H9 (cell line): ENCODE measurements around the gene IQSEC1. TPM values are rescaled to one million over a fixed set of nuclear protein-coding genes. Genes with fewer than 3 reads are reported as not detected.

Experiments
- DNase-seq: peaks from one replicate; pipeline ENCODE4 v3.0.0-alpha.2; 2017
- H2AFZ ChIP-seq: one replicate; pipeline ENCODE4 v1.6.1; 2013; ENCODE audit warnings: mild to moderate bottlenecking, low read length, control low read depth, moderate library complexity
- H2AK5ac ChIP-seq: 2 replicates; pipeline ENCODE4 v1.6.1; 2013; ENCODE audit warnings: low read length, control low read depth, mixed read lengths; ENCODE audit not compliant: insufficient read length
- H2BK120ac ChIP-seq: one replicate; pipeline ENCODE4 v1.6.1; 2013; ENCODE audit warnings: low read depth, mild to moderate bottlenecking, low read length, control low read depth, inconsistent platforms; ENCODE audit not compliant: poor library complexity, severe bottlenecking
- H2BK12ac ChIP-seq: 2 replicates; pipeline ENCODE4 v1.6.1; 2013; ENCODE audit warnings: low read length, control low read depth, mixed read lengths, low read depth; ENCODE audit not compliant: insufficient read length
- H2BK15ac ChIP-seq: 2 replicates; pipeline ENCODE4 v1.6.1; 2013; ENCODE audit warnings: low read depth, low read length, control low read depth
- H2BK20ac ChIP-seq: one replicate; pipeline ENCODE4 v1.6.1; 2013; ENCODE audit warnings: low read depth, mild to moderate bottlenecking, low read length, control low read depth, inconsistent platforms; ENCODE audit not compliant: poor library complexity, severe bottlenecking
- H2BK5ac ChIP-seq: 2 replicates; pipeline ENCODE4 v1.6.1; 2013; ENCODE audit warnings: low read length, control low read depth, mixed read lengths; ENCODE audit not compliant: insufficient read length
- H3K14ac ChIP-seq: 2 replicates; pipeline ENCODE4 v1.6.1; 2013; ENCODE audit warnings: low read length, control low read depth; ENCODE audit not compliant: insufficient read depth
- H3K18ac ChIP-seq: 2 replicates; pipeline ENCODE4 v1.6.1; 2013; ENCODE audit warnings: low read depth, mild to moderate bottlenecking, mixed read lengths, low read length, control low read depth; ENCODE audit not compliant: insufficient read length
- H3K23ac ChIP-seq: 2 replicates; pipeline ENCODE4 v1.6.1; 2013; ENCODE audit warnings: low read length, control low read depth, mixed read lengths, low read depth; ENCODE audit not compliant: insufficient read length
- H3K23me2 ChIP-seq: 2 replicates; pipeline ENCODE4 v1.6.1; 2013; ENCODE audit warnings: low read depth, mild to moderate bottlenecking, mixed read lengths, low read length, control low read depth; ENCODE audit not compliant: insufficient read length, poor library complexity, severe bottlenecking
- H3K27ac ChIP-seq: 2 replicates; pipeline ENCODE4 v1.5.1; 2013; ENCODE audit warnings: low read length, control low read depth, mixed read lengths, low read depth; ENCODE audit not compliant: insufficient read length
- H3K27me3 ChIP-seq: 2 replicates; pipeline ENCODE4 v1.6.1; 2013; ENCODE audit warnings: low read length, control low read depth, inconsistent platforms; ENCODE audit not compliant: insufficient read depth
- H3K4ac ChIP-seq: 2 replicates; pipeline ENCODE4 v1.6.1; 2013; ENCODE audit warnings: low read depth, mild to moderate bottlenecking, control low read depth, inconsistent platforms, low read length, moderate library complexity
- H3K4me1 ChIP-seq: 2 replicates; pipeline ENCODE4 v1.6.1; 2013; ENCODE audit warnings: low read length, control low read depth, inconsistent platforms; ENCODE audit not compliant: insufficient read depth
- H3K4me2 ChIP-seq: 2 replicates; pipeline ENCODE4 v1.6.1; 2013; ENCODE audit warnings: low read length, control low read depth, mixed read lengths; ENCODE audit not compliant: insufficient read length, insufficient read depth
- H3K56ac ChIP-seq: 2 replicates; pipeline ENCODE4 v1.6.1; 2013; ENCODE audit warnings: low read depth, mild to moderate bottlenecking, mixed read lengths, low read length, control low read depth; ENCODE audit not compliant: insufficient read length
- H3K79me1 ChIP-seq: 2 replicates; pipeline ENCODE4 v1.6.1; 2013; ENCODE audit warnings: low read depth, mild to moderate bottlenecking, moderate library complexity, low read length, control low read depth, inconsistent platforms; ENCODE audit not compliant: insufficient read depth, poor library complexity, severe bottlenecking
- H3K79me2 ChIP-seq: 2 replicates; pipeline ENCODE4 v1.6.1; 2013; ENCODE audit warnings: low read length, control low read depth, inconsistent platforms; ENCODE audit not compliant: insufficient read depth
- H3K9ac ChIP-seq: 2 replicates; pipeline ENCODE4 v1.6.1; 2013; ENCODE audit warnings: low read length, control low read depth, mixed read lengths; ENCODE audit not compliant: insufficient read length; ENCODE audit errors: extremely low read depth
- H3K9me3 ChIP-seq: one replicate; pipeline ENCODE4 v1.6.1; 2013; ENCODE audit warnings: low read depth, low read length, inconsistent platforms; ENCODE audit not compliant: control insufficient read depth
- H3T11ph ChIP-seq: one replicate; pipeline ENCODE4 v1.6.1; 2013; ENCODE audit warnings: mild to moderate bottlenecking, low read length, control low read depth, inconsistent platforms
- H4K20me1 ChIP-seq: one replicate; pipeline ENCODE4 v1.6.1; 2013; ENCODE audit not compliant: control insufficient read depth, insufficient read length, insufficient read depth
- H4K5ac ChIP-seq: 2 replicates; pipeline ENCODE4 v1.6.1; 2013; ENCODE audit warnings: low read depth, mild to moderate bottlenecking, mixed read lengths, low read length, control low read depth; ENCODE audit not compliant: insufficient read length
- H4K8ac ChIP-seq: replicated peaks from 2 replicates; pipeline ENCODE4 v1.6.1; 2013; ENCODE audit warnings: low read length, control low read depth, mixed read lengths, low read depth; ENCODE audit not compliant: insufficient read length
- H4K91ac ChIP-seq: 2 replicates; pipeline ENCODE4 v1.6.1; 2013; ENCODE audit warnings: low read depth, mild to moderate bottlenecking, moderate library complexity, mixed read lengths, low read length, control low read depth; ENCODE audit not compliant: insufficient read length
- H3K27ac Mint-ChIP-seq, 3 experiments: 2 replicates in 2 of 3; 3 replicates in 1 of 3; pipeline ENCODE4 v1.8.0; 2020 to 2021; ENCODE audit warnings: mixed read lengths in 3 of 3, mild to moderate bottlenecking in 1 of 3, moderate library complexity in 1 of 3
- H3K27me3 Mint-ChIP-seq: 2 replicates; pipeline ENCODE4 v1.8.0; 2021; ENCODE audit warnings: low read depth, mild to moderate bottlenecking, moderate library complexity, mixed read lengths
- H3K36me3 Mint-ChIP-seq, 3 experiments: 2 replicates in 2 of 3; 3 replicates in 1 of 3; pipeline ENCODE4 v1.8.0; 2020 to 2021; ENCODE audit warnings: low read depth in 3 of 3, mixed read lengths in 3 of 3; ENCODE audit not compliant: insufficient read depth in 1 of 3
- H3K4me1 Mint-ChIP-seq, 2 experiments: 2 replicates each; pipeline ENCODE4 v1.8.0; 2020; ENCODE audit warnings: mixed read lengths in 2 of 2
- H3K4me3 Mint-ChIP-seq, 2 experiments: 2 replicates in 1 of 2; 3 replicates in 1 of 2; pipeline ENCODE4 v1.8.0; 2020 to 2021; ENCODE audit warnings: mild to moderate bottlenecking in 2 of 2, mixed read lengths in 2 of 2, moderate library complexity in 1 of 2
- H3K9me3 Mint-ChIP-seq, 2 experiments: 2 replicates in 1 of 2; 3 replicates in 1 of 2; pipeline ENCODE4 v1.8.0; 2020; ENCODE audit warnings: mild to moderate bottlenecking in 2 of 2, mixed read lengths in 2 of 2, moderate library complexity in 1 of 2
- WGBS: extraction: QIAGEN DNeasy Blood & Tissue Kit; methylation state at CpG from one replicate; pipeline ENCODE4 v1.1.7; 2013; ENCODE audit warnings: missing lambda C conversion rate, low lambda C conversion rate, mixed read lengths; ENCODE audit not compliant: insufficient read length; ENCODE audit errors: extremely low coverage; 5-methylcytosine and 5-hydroxymethylcytosine counted together
- total RNA-seq: library from RNA; stranded (reverse); gene quantifications from 2 replicates; pipeline ENCODE4 v1.2.1, GENCODE V29; 2021
- TF ChIP-seq, protein P1 (sequence below): fragments of 200-600 bp; sonication (generic); conservative IDR thresholded peaks from 3 replicates; pipeline ENCODE4 v1.8.0; 2021; ENCODE audit warnings: antibody characterized with exemption, mild to moderate bottlenecking

Gene IQSEC1
- total RNA-seq, 1 experiment from 2014 or later, result 19.1 TPM

DNA sequence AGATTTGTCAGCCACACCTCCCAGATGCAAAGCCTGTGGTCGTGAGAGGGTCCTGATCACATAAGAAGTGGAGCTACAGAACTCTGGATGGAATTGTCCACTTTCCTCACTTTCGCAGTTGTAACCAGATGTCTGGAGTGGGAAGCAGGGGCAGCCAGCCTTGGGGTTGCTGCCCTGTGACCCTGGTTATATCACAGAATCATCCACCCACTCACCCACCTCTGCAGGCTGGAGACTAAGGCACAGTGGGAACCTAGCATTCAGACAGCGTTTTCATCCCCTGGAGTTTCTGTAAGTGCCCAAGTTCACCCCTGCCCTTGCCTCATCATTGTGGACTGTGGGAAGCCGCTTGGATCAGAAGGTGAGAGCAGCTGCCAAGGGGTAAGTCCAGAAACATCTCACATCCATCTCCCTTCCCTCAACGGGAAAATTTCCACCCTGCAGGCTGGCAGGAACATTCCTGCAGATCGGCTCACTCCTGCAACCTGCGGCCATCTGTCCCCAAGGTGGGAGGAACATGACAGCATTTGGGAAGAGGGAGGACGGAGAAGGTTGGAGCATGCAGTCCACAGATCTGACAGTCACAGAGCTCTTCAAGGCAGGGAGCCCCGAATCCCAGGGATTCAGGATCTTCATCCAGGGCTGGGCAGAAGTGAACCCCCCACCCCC, 2.9 kb upstream of the IQSEC1 start:
- no CpG with 5 or more reads among the region's 9 CpGs for WGBS
- H3K27ac Mint-ChIP-seq, result no peak overlapping the region
- Histone ChIP-seq H3K4me2 (no peak overlapping the region), H4K8ac (no peak overlapping the region), H3K79me1 (no peaks in the 10 kb centered on the region), H4K20me1 (no peaks in the 10 kb centered on the region), H2BK120ac (no peak overlapping the region), H3K4ac (no peak overlapping the region), H2AK5ac (no peak overlapping the region), H4K91ac (no peak overlapping the region), H3K14ac (no peak overlapping the region), H2BK5ac (no peak overlapping the region), H3K9me3 (no peaks in the 10 kb centered on the region), H3K27ac (no peak overlapping the region), H3K56ac (no peak overlapping the region), H2BK12ac (no peak overlapping the region), H2BK20ac (no peak overlapping the region), H3K4me1 (no peaks in the 10 kb centered on the region), H3K23ac (no peak overlapping the region), H3T11ph (no peak overlapping the region), H3K79me2 (no peaks in the 10 kb centered on the region), H2BK15ac (no peak overlapping the region), H4K5ac (no peak overlapping the region), H3K9ac (no peak overlapping the region), H3K23me2 (peaks cover 3% of the 10 kb centered on the region), H3K27me3 (peaks cover 5% of the 10 kb centered on the region; the same call in 1 of the 2 replicates), H3K18ac (no peak overlapping the region), H2AFZ (no peak overlapping the region)
- TF ChIP-seq, protein P1, sequence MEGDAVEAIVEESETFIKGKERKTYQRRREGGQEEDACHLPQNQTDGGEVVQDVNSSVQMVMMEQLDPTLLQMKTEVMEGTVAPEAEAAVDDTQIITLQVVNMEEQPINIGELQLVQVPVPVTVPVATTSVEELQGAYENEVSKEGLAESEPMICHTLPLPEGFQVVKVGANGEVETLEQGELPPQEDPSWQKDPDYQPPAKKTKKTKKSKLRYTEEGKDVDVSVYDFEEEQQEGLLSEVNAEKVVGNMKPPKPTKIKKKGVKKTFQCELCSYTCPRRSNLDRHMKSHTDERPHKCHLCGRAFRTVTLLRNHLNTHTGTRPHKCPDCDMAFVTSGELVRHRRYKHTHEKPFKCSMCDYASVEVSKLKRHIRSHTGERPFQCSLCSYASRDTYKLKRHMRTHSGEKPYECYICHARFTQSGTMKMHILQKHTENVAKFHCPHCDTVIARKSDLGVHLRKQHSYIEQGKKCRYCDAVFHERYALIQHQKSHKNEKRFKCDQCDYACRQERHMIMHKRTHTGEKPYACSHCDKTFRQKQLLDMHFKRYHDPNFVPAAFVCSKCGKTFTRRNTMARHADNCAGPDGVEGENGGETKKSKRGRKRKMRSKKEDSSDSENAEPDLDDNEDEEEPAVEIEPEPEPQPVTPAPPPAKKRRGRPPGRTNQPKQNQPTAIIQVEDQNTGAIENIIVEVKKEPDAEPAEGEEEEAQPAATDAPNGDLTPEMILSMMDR, result no peak
- no peak overlapping the region for H3K4me3 Mint-ChIP-seq
- no peak for DNase-seq
- peaks cover 60% of the 10 kb centered on the region for H3K27me3 Mint-ChIP-seq
- no peaks in the 10 kb centered on the region for H3K9me3 Mint-ChIP-seq
- H3K36me3 Mint-ChIP-seq, result peaks cover 0 to 1% (median 0%) of the 10 kb centered on the region in 3 experiments; a peak in 1 of 7 replicates
- H3K4me1 Mint-ChIP-seq, result peaks cover 16 to 31% of the 10 kb centered on the region in 2 experiments
